Measurements from ENCODE around the gene KLF7.

KLF7 gene

GRCh38 chr2:207108440-207108839 lies 57.3 kb downstream of the KLF7 start:
- Histone ChIP-seq H3K27me3 (ENCODE audit: low read length) (no peaks in the 10 kb centered on the region), H3K9ac (ENCODE audit: low read length) (no peak overlapping the region), H3K4me2 (ENCODE audit: low read depth, low read length, poor library complexity, severe bottlenecking) (no peak overlapping the region), H3K4me3 (ENCODE audit: insufficient read depth, low read length, poor library complexity, severe bottlenecking) (no peak overlapping the region), H3F3A (ENCODE audit: insufficient read depth) (no peaks in the 10 kb centered on the region), H3K27ac (ENCODE audit: low read depth, low read length) (no peak overlapping the region), H4K20me1 (ENCODE audit: low read depth, low read length) (no peaks in the 10 kb centered on the region), H2AFZ (ENCODE audit: low read depth, low read length, severe bottlenecking) (no peak overlapping the region), H3K79me2 (ENCODE audit: insufficient read depth, low read length) (no peaks in the 10 kb centered on the region), H3K9me3 (ENCODE audit: insufficient read depth, low read length) (no peaks in the 10 kb centered on the region), H3K9me2 (replicated peaks; ENCODE audit: insufficient read depth, low read length) (no peaks in the 10 kb centered on the region), H3K36me3 (ENCODE audit: low read length) (no peaks in the 10 kb centered on the region)
- no peak for TF ChIP-seq EZH2phosphoT487 (conservative IDR thresholded peaks at IDR 0.05; ENCODE audit: low read length)
- no peak for TF ChIP-seq CTCF (IDR thresholded peaks at IDR 0.05; ENCODE audit: insufficient read depth, low read length, poor library complexity, severe bottlenecking)

DNA sequence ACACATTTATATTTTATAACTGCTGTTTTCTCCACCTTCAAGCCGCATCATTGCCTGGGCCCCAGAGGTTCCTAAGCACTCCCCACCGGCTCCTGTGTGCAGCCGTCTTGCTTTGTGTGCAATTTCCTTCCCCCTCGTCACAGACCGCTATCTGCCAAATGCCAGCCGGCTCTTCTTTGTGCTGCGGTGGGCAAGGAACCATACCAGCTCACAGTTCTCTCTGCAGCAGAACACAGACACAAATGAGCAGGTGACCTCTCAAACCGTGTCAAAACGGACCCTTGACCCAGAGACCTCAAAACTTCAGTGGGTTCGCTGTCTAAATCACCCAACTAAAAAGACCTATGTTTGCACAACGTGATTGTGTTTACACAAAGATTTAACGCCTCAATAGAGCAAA lies 58.2 kb downstream of the KLF7 start:
- Histone ChIP-seq H3F3A (ENCODE audit: insufficient read depth) (no peaks in the 10 kb centered on the region), H3K4me3 (ENCODE audit: insufficient read depth, low read length, poor library complexity, severe bottlenecking) (no peak overlapping the region), H3K9ac (ENCODE audit: low read length) (no peak overlapping the region), H3K36me3 (ENCODE audit: low read length) (no peaks in the 10 kb centered on the region), H3K79me2 (ENCODE audit: insufficient read depth, low read length) (no peaks in the 10 kb centered on the region), H3K4me2 (ENCODE audit: low read depth, low read length, poor library complexity, severe bottlenecking) (no peak overlapping the region), H4K20me1 (ENCODE audit: low read depth, low read length) (no peaks in the 10 kb centered on the region), H2AFZ (ENCODE audit: low read depth, low read length, severe bottlenecking) (no peak overlapping the region), H3K27me3 (ENCODE audit: low read length) (no peaks in the 10 kb centered on the region), H3K9me3 (ENCODE audit: insufficient read depth, low read length) (no peaks in the 10 kb centered on the region), H3K9me2 (replicated peaks; ENCODE audit: insufficient read depth, low read length) (no peaks in the 10 kb centered on the region), H3K27ac (ENCODE audit: low read depth, low read length) (no peak overlapping the region)
- no peak for TF ChIP-seq CTCF (IDR thresholded peaks at IDR 0.05; ENCODE audit: insufficient read depth, low read length, poor library complexity, severe bottlenecking)
- no peak for TF ChIP-seq EZH2phosphoT487 (conservative IDR thresholded peaks at IDR 0.05; ENCODE audit: low read length)

- Histone ChIP-seq H3F3A (ENCODE audit: insufficient read depth) (no peaks in the 10 kb centered on the region), H4K20me1 (ENCODE audit: low read depth, low read length) (no peaks in the 10 kb centered on the region), H3K4me3 (ENCODE audit: insufficient read depth, low read length, poor library complexity, severe bottlenecking) (no peak overlapping the region), H3K36me3 (ENCODE audit: low read length) (no peaks in the 10 kb centered on the region), H3K79me2 (ENCODE audit: insufficient read depth, low read length) (no peaks in the 10 kb centered on the region), H3K4me2 (ENCODE audit: low read depth, low read length, poor library complexity, severe bottlenecking) (no peak overlapping the region), H2AFZ (ENCODE audit: low read depth, low read length, severe bottlenecking) (no peak overlapping the region), H3K9me2 (replicated peaks; ENCODE audit: insufficient read depth, low read length) (no peaks in the 10 kb centered on the region), H3K27ac (ENCODE audit: low read depth, low read length) (no peak overlapping the region), H3K27me3 (ENCODE audit: low read length) (no peaks in the 10 kb centered on the region), H3K9ac (ENCODE audit: low read length) (no peak overlapping the region), H3K9me3 (ENCODE audit: insufficient read depth, low read length) (no peaks in the 10 kb centered on the region)
- TF ChIP-seq CTCF (IDR thresholded peaks at IDR 0.05; ENCODE audit: insufficient read depth, low read length, poor library complexity, severe bottlenecking), result no peak
- no peak for TF ChIP-seq EZH2phosphoT487 (conservative IDR thresholded peaks at IDR 0.05; ENCODE audit: low read length)
Observed at GRCh38 chr2:207107131-207107530, 58.6 kb downstream of the KLF7 start.

GRCh38 chr2:207103132-207103531 lies 62.6 kb downstream of the KLF7 start:
- Histone ChIP-seq H3K9me2 (replicated peaks; ENCODE audit: insufficient read depth, low read length) (no peaks in the 10 kb centered on the region), H3K9ac (ENCODE audit: low read length) (no peak overlapping the region), H3K4me3 (ENCODE audit: insufficient read depth, low read length, poor library complexity, severe bottlenecking) (no peak overlapping the region), H3K79me2 (ENCODE audit: insufficient read depth, low read length) (no peaks in the 10 kb centered on the region), H3K36me3 (ENCODE audit: low read length) (no peaks in the 10 kb centered on the region), H3F3A (ENCODE audit: insufficient read depth) (no peaks in the 10 kb centered on the region), H3K9me3 (ENCODE audit: insufficient read depth, low read length) (no peaks in the 10 kb centered on the region), H4K20me1 (ENCODE audit: low read depth, low read length) (no peaks in the 10 kb centered on the region), H3K27me3 (ENCODE audit: low read length) (no peaks in the 10 kb centered on the region), H3K27ac (ENCODE audit: low read depth, low read length) (no peak overlapping the region), H2AFZ (ENCODE audit: low read depth, low read length, severe bottlenecking) (no peak overlapping the region), H3K4me2 (ENCODE audit: low read depth, low read length, poor library complexity, severe bottlenecking) (no peak overlapping the region)
- TF ChIP-seq CTCF (IDR thresholded peaks at IDR 0.05; ENCODE audit: insufficient read depth, low read length, poor library complexity, severe bottlenecking), result no peak
- no peak for TF ChIP-seq EZH2phosphoT487 (conservative IDR thresholded peaks at IDR 0.05; ENCODE audit: low read length)
